C4-2B (cell line): Measurements from ENCODE around the gene CRACDL.

Experiments used
- CTCF ChIP-seq: fragments of 450-650 bp; conservative IDR thresholded peaks from 2 replicates; pipeline ENCODE4 v1.5.1; 2017; ENCODE audit warnings: mild to moderate bottlenecking
- ZFX ChIP-seq: fragments of 450-650 bp; IDR thresholded peaks from 2 replicates; pipeline ENCODE4 v1.6.1; 2017

- TF ChIP-seq CTCF (no peak), ZFX (no peak)
Measured at GRCh38 chr2:98815795-98816194, 120.2 kb downstream of the CRACDL start.
